NCI-H748 (cell line): ENCODE data around the gene NPR1.
"Not testable (repeated sequence)": the region's sequence is repeated elsewhere in the genome, so short reads cannot be mapped to it uniquely, and the experiment has no call there.

Experiments
- DNase-seq: peaks from one replicate; lab custom pipeline; 2025; ENCODE audit not compliant: unreplicated experiment; lab: John Stamatoyannopoulos, UW

The NPR1 gene

GRCh38 chr1:153649137-153649862 lies 29.2 kb upstream of the NPR1 start:
- DNase-seq = no peak

DNA sequence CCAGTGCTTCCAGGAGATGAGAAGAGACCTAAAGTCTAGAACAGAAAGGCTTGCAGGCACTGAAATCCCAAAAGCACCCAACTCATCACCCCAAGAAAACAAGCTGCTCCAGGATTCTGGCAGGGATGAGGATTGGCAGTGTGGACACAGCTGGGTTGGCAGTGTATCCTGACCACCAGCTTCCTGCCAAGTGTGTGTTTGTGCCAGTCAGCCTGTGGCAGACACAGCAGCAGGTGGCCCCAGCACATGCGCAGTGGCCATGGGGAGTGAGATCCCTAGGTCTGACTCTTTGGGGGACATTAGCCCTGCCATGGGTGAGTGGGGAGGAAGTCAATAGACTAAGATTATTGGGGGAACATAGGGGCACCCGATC lies 28.6 kb upstream of the NPR1 start:
- DNase-seq = no peak

DNA sequence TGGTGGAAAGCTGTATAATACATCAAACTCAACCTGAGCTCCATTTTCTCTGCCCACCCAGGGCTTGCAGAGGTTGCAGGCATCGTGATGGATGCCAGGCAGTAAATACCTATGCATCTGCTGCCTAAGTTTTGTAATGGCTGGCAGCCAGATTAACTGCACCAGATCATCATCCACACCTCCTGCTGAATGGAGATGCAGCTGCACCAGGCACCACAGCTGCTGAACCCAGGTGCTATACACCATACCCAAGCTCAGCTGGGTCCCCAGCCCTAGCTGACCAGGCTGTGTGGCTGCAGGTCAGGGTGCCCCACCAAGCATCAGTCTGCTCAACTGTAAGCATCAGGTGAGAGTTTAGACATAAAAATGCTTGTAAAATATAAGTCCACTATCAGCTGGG lies 26.7 kb upstream of the NPR1 start:
- no peak for DNase-seq

GRCh38 chr1:153652805-153653500 lies 25.5 kb upstream of the NPR1 start:
- no peak for DNase-seq

- DNase-seq = no peak
These were observed 23.2 kb upstream of the NPR1 start for GRCh38 chr1:153655333-153655732.

- peak; percentile 90 for DNase-seq
These were observed 19.9 kb upstream of the NPR1 start, which contains the start of gene SNAPIN for GRCh38 chr1:153658400-153659174. SNAPIN (plus strand) TSS chr1:153658703; CDS start chr1:153658744, 41 bp downstream.

GRCh38 chr1:153659175-153659534 lies 19.3 kb upstream of the NPR1 start:
- no peak for DNase-seq

DNA sequence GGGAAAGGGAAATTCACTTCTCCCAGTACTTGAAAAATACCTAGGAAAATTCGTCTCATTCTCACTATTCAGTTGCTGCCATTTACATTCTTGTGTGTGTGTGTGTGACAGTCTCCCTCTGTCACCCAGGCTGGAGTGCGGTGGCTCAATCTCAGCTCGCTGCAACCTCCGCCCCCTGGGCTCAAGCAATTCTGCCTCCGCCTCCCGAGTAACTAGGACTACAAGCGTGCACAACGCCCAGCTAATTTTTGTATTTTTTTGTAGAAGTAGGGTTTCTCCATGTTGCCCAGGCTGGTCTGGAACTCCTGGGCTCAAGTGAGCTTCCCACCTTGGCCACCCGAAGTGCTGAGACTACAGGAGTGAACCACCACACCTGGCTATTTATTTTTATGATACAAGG lies 18.8 kb upstream of the NPR1 start:
- no peak for DNase-seq

DNA sequence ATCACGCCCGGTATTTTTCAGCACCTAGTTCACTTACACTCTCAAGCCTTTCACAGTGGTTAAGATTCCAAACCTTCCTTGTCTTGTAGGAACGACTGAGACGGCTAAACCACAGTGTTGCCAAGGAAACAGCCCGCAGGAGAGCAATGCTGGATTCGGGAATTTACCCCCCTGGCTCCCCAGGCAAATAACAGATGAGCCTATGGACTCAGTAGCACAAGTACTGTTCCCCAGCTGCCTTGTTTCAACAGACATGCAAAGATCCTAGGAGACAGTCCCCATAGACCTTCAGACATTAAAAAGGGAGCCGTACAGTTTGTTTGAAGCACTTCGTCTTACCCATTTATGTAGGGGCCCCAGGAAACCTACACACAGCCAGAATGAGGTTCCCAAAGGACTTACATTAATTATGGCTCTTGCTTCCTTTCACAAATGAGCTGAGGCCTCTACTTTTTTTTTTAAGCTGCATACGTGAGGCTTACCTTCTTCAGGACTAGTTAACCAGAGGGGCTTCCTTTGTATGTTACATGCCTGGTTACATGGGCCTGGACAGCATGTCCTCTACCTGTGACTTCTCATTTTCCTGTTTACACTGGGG lies 17.3 kb upstream of the NPR1 start:
- no peak for DNase-seq

DNA sequence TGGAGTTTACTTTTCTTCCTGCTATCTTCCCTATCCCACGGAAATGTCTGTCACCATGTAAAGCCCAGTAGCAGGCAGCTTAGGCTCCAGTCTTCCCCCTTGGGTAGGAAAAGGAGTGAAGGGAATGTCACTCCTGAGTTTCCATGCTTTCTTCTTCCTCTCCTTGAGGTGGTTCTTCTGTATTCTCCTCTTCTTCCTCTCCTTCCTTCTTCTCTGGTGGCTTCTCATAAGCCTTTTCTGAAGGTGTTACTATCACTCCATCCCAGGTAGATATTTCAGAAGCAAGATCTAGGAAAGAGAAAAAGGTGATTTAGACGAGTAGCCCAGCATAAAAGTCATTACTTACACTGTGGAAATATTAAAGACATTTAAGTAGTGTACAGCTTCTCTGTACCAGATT lies 16.2 kb upstream of the NPR1 start:
- DNase-seq = no peak

- DNase-seq = no peak
These were observed 15.3 kb upstream of the NPR1 start for GRCh38 chr1:153663211-153663610.

GRCh38 chr1:153667439-153667838 lies 11.0 kb upstream of the NPR1 start:
- no peak for DNase-seq

- not testable (repeated sequence) for DNase-seq
These were observed 9.8 kb upstream of the NPR1 start for GRCh38 chr1:153668672-153669071.

GRCh38 chr1:153669606-153670005 lies 8.9 kb upstream of the NPR1 start:
- no peak for DNase-seq

GRCh38 chr1:153670257-153670858 lies 8.1 kb upstream of the NPR1 start:
- peak; percentile 34 for DNase-seq

- peak; percentile 100 for DNase-seq
These were observed 7.4 kb upstream of the NPR1 start, which contains the start of gene ILF2 for GRCh38 chr1:153670859-153671627. ILF2 (minus strand) TSS chr1:153670993; CDS start chr1:153670922, 71 bp downstream.

GRCh38 chr1:153671628-153672353 lies 6.7 kb upstream of the NPR1 start:
- DNase-seq = peak; percentile 73

DNA sequence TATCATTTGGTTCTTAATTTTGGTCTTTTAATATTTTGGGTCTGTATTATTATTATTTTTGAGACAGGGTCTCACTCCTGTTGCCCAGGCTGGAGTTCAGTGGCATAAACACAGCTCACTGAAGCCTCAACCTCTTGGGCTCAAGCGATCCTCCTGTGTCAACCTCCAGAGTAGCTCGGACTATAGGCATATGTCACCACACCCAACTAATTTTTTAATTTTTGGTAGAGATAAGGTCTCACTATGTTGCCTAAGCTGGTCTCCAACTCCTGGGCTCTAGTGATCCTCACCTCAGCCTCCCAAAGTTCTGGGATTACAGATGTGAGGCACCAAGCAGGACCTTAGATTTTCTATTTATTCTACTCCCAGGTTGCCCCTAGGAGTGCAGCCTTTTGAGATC lies 5.0 kb upstream of the NPR1 start:
- DNase-seq = no peak

DNA sequence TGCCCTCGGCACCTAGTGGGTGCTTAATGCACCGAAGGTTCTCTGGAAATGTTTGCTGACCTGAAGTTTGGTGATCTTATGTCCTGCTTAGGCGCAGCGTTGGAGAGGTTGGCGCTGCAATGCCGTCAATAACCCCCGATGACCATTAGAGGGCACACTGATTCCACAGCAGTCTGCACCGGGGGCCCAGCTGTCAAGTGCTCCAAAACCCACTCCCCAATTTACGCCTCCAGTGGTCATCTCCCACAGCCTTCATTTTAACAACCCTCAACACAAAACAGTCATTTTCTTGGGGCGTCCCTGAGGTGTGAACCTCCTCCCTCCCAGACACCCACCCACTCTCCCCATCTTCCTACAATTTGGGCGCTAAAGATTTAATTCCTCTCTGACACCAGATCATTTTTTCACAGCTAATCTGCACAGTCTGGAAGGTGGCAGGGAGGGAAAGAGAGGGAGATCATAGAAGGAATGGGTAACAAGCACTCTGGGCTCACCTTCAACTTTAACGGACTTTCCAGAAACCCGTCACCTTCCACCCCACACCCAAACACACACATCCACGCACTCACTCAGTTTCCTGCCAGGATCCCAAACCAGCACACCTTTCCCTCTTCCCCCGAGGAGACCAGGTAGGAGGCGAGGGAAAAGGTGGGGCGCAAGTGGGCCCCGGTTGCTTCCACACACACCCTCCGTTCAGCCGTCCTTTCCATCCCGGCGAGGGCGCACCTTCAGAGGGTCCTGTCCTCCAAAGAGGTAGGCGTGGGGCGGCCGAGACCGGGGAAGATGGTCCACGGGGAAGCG lies 570 bp upstream of the NPR1 start:
- DNase-seq = peak; percentile 59
